ENCODE data around the gene TMEM128.

TMEM128 gene

GRCh38 chr4:4248029-4248884, at the start of gene TMEM128:
Gene TMEM128 (minus strand): TSS chr4:4248223. CDS start chr4:4248202, 21 bp downstream.
- H3K4me1 Mint-ChIP-seq: peaks cover 30% of the 10 kb centered on the region
- H3K27me3 Mint-ChIP-seq: peaks cover 13% of the 10 kb centered on the region
- DNase-seq: peak; percentile 95
- H3K4me3 Mint-ChIP-seq: peak within 1 kb of the TSS; percentile 76
- H3K9me3 Mint-ChIP-seq: no peaks in the 10 kb centered on the region
- peaks cover 18% of the 10 kb centered on the region for H3K36me3 Mint-ChIP-seq
- peak within 1 kb of the TSS; percentile 97 for H3K27ac Mint-ChIP-seq
- CTCF ChIA-PET: interaction anchor here (1.5 kb wide), 2 partner anchors 65 to 88 kb away, joined by 4 to 6 read pairs; no protein-coding TSS in a partner anchor

- Mint-ChIP-seq H3K27me3 (no peaks in the 10 kb centered on the region), H3K4me3 (no peak overlapping the region), H3K27ac (no peak overlapping the region), H3K4me1 (peaks cover 11% of the 10 kb centered on the region), H3K9me3 (peaks cover 2% of the 10 kb centered on the region), H3K36me3 (peaks cover 12% of the 10 kb centered on the region)
- DNase-seq: no peak
- CTCF ChIA-PET: no interaction called here
Measured at GRCh38 chr4:4296283-4296846, 48.3 kb upstream of the TMEM128 start.

GRCh38 chr4:4293279-4293678, 45.3 kb upstream of the TMEM128 start:
- H3K4me1 Mint-ChIP-seq: peaks cover 30% of the 10 kb centered on the region
- no peak overlapping the region for H3K27ac Mint-ChIP-seq
- H3K36me3 Mint-ChIP-seq: peaks cover 12% of the 10 kb centered on the region
- no peak overlapping the region for H3K4me3 Mint-ChIP-seq
- H3K27me3 Mint-ChIP-seq: no peaks in the 10 kb centered on the region
- CTCF ChIA-PET: interaction anchor here (0.8 kb wide), 1 partner anchor 110 kb away, joined by 3 read pairs; no protein-coding TSS in a partner anchor
- no peak for DNase-seq
- peaks cover 2% of the 10 kb centered on the region for H3K9me3 Mint-ChIP-seq

- CTCF ChIA-PET: interaction anchor here (1.1 kb wide), 1 partner anchor 45 kb away, joined by 3 read pairs; no protein-coding TSS in a partner anchor
- Mint-ChIP-seq H3K4me3 (peak within 1 kb of the TSS; percentile 94), H3K9me3 (no peaks in the 10 kb centered on the region), H3K36me3 (peaks cover 14% of the 10 kb centered on the region), H3K4me1 (peaks cover 40% of the 10 kb centered on the region), H3K27ac (peak within 1 kb of the TSS; percentile 84), H3K27me3 (no peaks in the 10 kb centered on the region)
- peak; percentile 97 for DNase-seq
Measured at GRCh38 chr4:4289941-4290850, 42.2 kb upstream of the TMEM128 start, which contains the start of the genes LYAR and ZBTB49. Gene LYAR (minus strand): TSS chr4:4290154. CDS start chr4:4283742, 6,412 bp downstream. Gene ZBTB49 (plus strand): TSS chr4:4290251. CDS start chr4:4299946, 9,695 bp downstream.

- H3K27ac Mint-ChIP-seq: peak overlapping the region; percentile 84
- CTCF ChIA-PET: interaction anchor here (1.1 kb wide), 1 partner anchor 45 kb away, joined by 3 read pairs; no protein-coding TSS in a partner anchor
Measured at GRCh38 chr4:4289597-4289940, 41.5 kb upstream of the TMEM128 start.

GRCh38 chr4:4289055-4289454, 41.0 kb upstream of the TMEM128 start:
- CTCF ChIA-PET: no interaction called here
- H3K27ac Mint-ChIP-seq: peak overlapping the region; percentile 84

More at GRCh38 chr4:4289597-4289940, 41.5 kb upstream of the TMEM128 start:
- no peak for DNase-seq
- Mint-ChIP-seq H3K9me3 (no peaks in the 10 kb centered on the region), H3K27me3 (no peaks in the 10 kb centered on the region), H3K36me3 (peaks cover 19% of the 10 kb centered on the region), H3K4me1 (peaks cover 40% of the 10 kb centered on the region), H3K4me3 (peak overlapping the region; percentile 94)

GRCh38 chr4:4288098-4288497, 40.1 kb upstream of the TMEM128 start:
- CTCF ChIA-PET: interaction anchor here (0.7 kb wide), 1 partner anchor 36 kb away, joined by 3 read pairs; no protein-coding TSS in a partner anchor
- Mint-ChIP-seq H3K27me3 (no peaks in the 10 kb centered on the region), H3K4me3 (peak overlapping the region; percentile 44), H3K9me3 (no peaks in the 10 kb centered on the region), H3K4me1 (peaks cover 40% of the 10 kb centered on the region), H3K27ac (no peak overlapping the region), H3K36me3 (peaks cover 27% of the 10 kb centered on the region)
- no peak for DNase-seq

More at GRCh38 chr4:4289055-4289454, 41.0 kb upstream of the TMEM128 start:
- H3K9me3 Mint-ChIP-seq: no peaks in the 10 kb centered on the region
- H3K4me1 Mint-ChIP-seq: peaks cover 40% of the 10 kb centered on the region
- DNase-seq: no peak
- H3K4me3 Mint-ChIP-seq: peak overlapping the region; percentile 94
- H3K36me3 Mint-ChIP-seq: peaks cover 23% of the 10 kb centered on the region
- H3K27me3 Mint-ChIP-seq: no peaks in the 10 kb centered on the region

- H3K4me3 Mint-ChIP-seq: no peak overlapping the region
- peaks cover 35% of the 10 kb centered on the region for H3K36me3 Mint-ChIP-seq
- no peak overlapping the region for H3K27ac Mint-ChIP-seq
- H3K27me3 Mint-ChIP-seq: no peaks in the 10 kb centered on the region
- DNase-seq: no peak
- CTCF ChIA-PET: interaction anchor here (0.6 to 1.4 kb wide), 2 partner anchors 26 to 34 kb away, joined by 4 to 5 read pairs; no protein-coding TSS in a partner anchor
- no peaks in the 10 kb centered on the region for H3K9me3 Mint-ChIP-seq
- peaks cover 21% of the 10 kb centered on the region for H3K4me1 Mint-ChIP-seq
Measured at GRCh38 chr4:4284827-4285618, 37.0 kb upstream of the TMEM128 start.

GRCh38 chr4:4281787-4282186, 33.8 kb upstream of the TMEM128 start:
- Mint-ChIP-seq H3K4me3 (no peak overlapping the region), H3K9me3 (no peaks in the 10 kb centered on the region), H3K36me3 (peaks cover 46% of the 10 kb centered on the region), H3K27me3 (no peaks in the 10 kb centered on the region), H3K27ac (peak overlapping the region; percentile 42), H3K4me1 (peaks cover 4% of the 10 kb centered on the region)
- CTCF ChIA-PET: no interaction called here
- no peak for DNase-seq

- no peaks in the 10 kb centered on the region for H3K4me1 Mint-ChIP-seq
Measured at GRCh38 chr4:4277531-4277930, 29.5 kb upstream of the TMEM128 start.

GRCh38 chr4:4274226-4274625, 26.2 kb upstream of the TMEM128 start:
- peaks cover 41% of the 10 kb centered on the region for H3K36me3 Mint-ChIP-seq
- peak overlapping the region; percentile 16 for H3K27ac Mint-ChIP-seq

More at GRCh38 chr4:4277531-4277930, 29.5 kb upstream of the TMEM128 start:
- peaks cover 44% of the 10 kb centered on the region for H3K36me3 Mint-ChIP-seq
- no peaks in the 10 kb centered on the region for H3K27me3 Mint-ChIP-seq
- CTCF ChIA-PET: no interaction called here
- no peak overlapping the region for H3K27ac Mint-ChIP-seq
- H3K9me3 Mint-ChIP-seq: no peaks in the 10 kb centered on the region
- DNase-seq: no peak
- no peak overlapping the region for H3K4me3 Mint-ChIP-seq

GRCh38 chr4:4271912-4272311, 23.9 kb upstream of the TMEM128 start:
- Mint-ChIP-seq H3K36me3 (peaks cover 41% of the 10 kb centered on the region), H3K27me3 (no peaks in the 10 kb centered on the region), H3K9me3 (no peaks in the 10 kb centered on the region), H3K4me3 (no peak overlapping the region), H3K27ac (peak overlapping the region; percentile 29), H3K4me1 (peaks cover 24% of the 10 kb centered on the region)
- CTCF ChIA-PET: no interaction called here
- DNase-seq: no peak

More at GRCh38 chr4:4274226-4274625, 26.2 kb upstream of the TMEM128 start:
- Mint-ChIP-seq H3K4me1 (peaks cover 18% of the 10 kb centered on the region), H3K4me3 (no peak overlapping the region), H3K9me3 (no peaks in the 10 kb centered on the region), H3K27me3 (no peaks in the 10 kb centered on the region)
- DNase-seq: no peak
- CTCF ChIA-PET: no interaction called here

- H3K27ac Mint-ChIP-seq: peak overlapping the region; percentile 84
- no peak overlapping the region for H3K4me3 Mint-ChIP-seq
- peaks cover 41% of the 10 kb centered on the region for H3K36me3 Mint-ChIP-seq
- CTCF ChIA-PET: interaction anchor here (1.5 kb wide), 1 partner anchor 66 kb away, joined by 3 read pairs; no protein-coding TSS in a partner anchor
- DNase-seq: no peak
- no peaks in the 10 kb centered on the region for H3K27me3 Mint-ChIP-seq
- peaks cover 24% of the 10 kb centered on the region for H3K4me1 Mint-ChIP-seq
- no peaks in the 10 kb centered on the region for H3K9me3 Mint-ChIP-seq
Measured at GRCh38 chr4:4270529-4270928, 22.5 kb upstream of the TMEM128 start.
